GM12878 (cell line): ENCODE measurements around the gene EPN3. TPM values are rescaled to one million over a fixed set of nuclear protein-coding genes. Genes with fewer than 3 reads are reported as not detected.

ENCODE experiments used
- ATAC-seq: fragments of 200-7000 bp; cut with Tn5 transposase; 3 replicates; pipeline ENCODE4 v1.9.1; 2020; ENCODE audit warnings: mild to moderate bottlenecking, moderate library complexity
- BruUV-seq: library from RNA; stranded (reverse); fragments of 400-500 nt; replicated peaks from 2 replicates; lab custom pipeline; 2021; lab: Mats Ljungman, UMichigan
- CTCF ChIA-PET: fragments of 300-600 bp; sonication (Branson Sonifier 250); formaldehyde crosslinking; extraction: SDS; loops from one replicate; lab custom pipeline; 2021; ENCODE audit warnings: inconsistent platforms; lab: Yijun Ruan, JAX
- POLR2A ChIA-PET: fragments of 350-600 bp; formaldehyde crosslinking; extraction: SDS; loops from one replicate; lab custom pipeline; 2021; ENCODE audit warnings: inconsistent platforms; lab: Charles Lee
- RAD21 ChIA-PET: fragments of 300-600 bp; sonication (Branson Sonifier 250); formaldehyde crosslinking; loops from one replicate; lab custom pipeline; 2023; ENCODE audit warnings: antibody characterized with exemption; ENCODE audit not compliant: unreplicated experiment; lab: Charles Lee
- SMC1A ChIA-PET: fragments of 300-600 bp; sonication (Branson Sonifier 250); formaldehyde crosslinking; loops from one replicate; lab custom pipeline; 2023; ENCODE audit not compliant: unreplicated experiment, uncharacterized antibody; lab: Charles Lee
- DNase-seq: peaks from one replicate; pipeline ENCODE4 v3.0.0-alpha.2; 2011; ENCODE audit warnings: low read depth, low spot score
- FAIRE-seq: peaks from 3 replicates; lab custom pipeline; 2011; peaks lifted over from hg19 to GRCh38; lab: Jason Lieb, UNC
- H2AFZ ChIP-seq: 2 replicates; pipeline ENCODE4 v1.6.0; 2011; ENCODE audit warnings: low read depth, low read length, control low read depth; ENCODE audit not compliant: control insufficient read depth
- H3K27ac ChIP-seq: 2 replicates; pipeline ENCODE4 v1.5.1; 2011; ENCODE audit warnings: control low read depth; ENCODE audit not compliant: control insufficient read depth, insufficient read depth
- H3K27me3 ChIP-seq, 2 experiments: replicated peaks in 1 of 2; 2 replicates each; pipeline versions ENCODE4 v1.6.0 to v1.6.1; 2011; ENCODE audit warnings: low read length in 1 of 2; ENCODE audit not compliant: control insufficient read depth in 2 of 2, insufficient read depth in 2 of 2
- H3K36me3 ChIP-seq, 2 experiments: 2 replicates each; pipeline ENCODE4 v1.5.1; 2011; ENCODE audit warnings: low read length in 1 of 2; ENCODE audit not compliant: control insufficient read depth in 2 of 2, insufficient read depth in 2 of 2
- H3K4me1 ChIP-seq: 2 replicates; pipeline ENCODE4 v1.6.1; 2011; ENCODE audit warnings: mild to moderate bottlenecking, low read length, moderate library complexity, mixed read lengths; ENCODE audit not compliant: control insufficient read depth, insufficient read depth
- H3K4me2 ChIP-seq: 2 replicates; pipeline ENCODE4 v1.6.0; 2011; ENCODE audit warnings: control low read depth; ENCODE audit not compliant: control insufficient read depth, insufficient read depth
- H3K4me3 ChIP-seq: fragments of 200-600 bp; sonication (generic); 2 replicates; pipeline ENCODE4 v1.5.1; 2016
- H3K79me2 ChIP-seq: 2 replicates; pipeline ENCODE4 v1.6.0; 2011; ENCODE audit warnings: low read length; ENCODE audit not compliant: control insufficient read depth, insufficient read depth
- H3K9ac ChIP-seq: 2 replicates; pipeline ENCODE4 v1.8.0; 2011; ENCODE audit warnings: low read length, control low read depth, mixed read lengths; ENCODE audit not compliant: control insufficient read depth, insufficient read depth
- H3K9me3 ChIP-seq: replicated peaks from 3 replicates; pipeline ENCODE4 v1.5.1; 2011; ENCODE audit warnings: mild to moderate bottlenecking, low read length; ENCODE audit not compliant: control insufficient read depth, insufficient read depth
- H4K20me1 ChIP-seq: 2 replicates; pipeline ENCODE4 v1.6.0; 2011; ENCODE audit not compliant: control insufficient read depth, insufficient read depth
- CEBPB ChIP-seq, 2 experiments: fragments of 150-350 bp in 1 of 2; IDR thresholded peaks; 2 replicates each; pipeline ENCODE4 v1.6.1; 2012 to 2014; ENCODE audit warnings: low read depth in 2 of 2, low read length in 2 of 2, borderline replicate concordance in 1 of 2, inconsistent platforms in 1 of 2
- EZH2 ChIP-seq: IDR thresholded peaks from 2 replicates; pipeline ENCODE4 v1.6.1; 2012; ENCODE audit warnings: low read depth, mild to moderate bottlenecking, control low read depth, inconsistent platforms, low read length, borderline replicate concordance; ENCODE audit not compliant: control insufficient read depth
- NR2F1 ChIP-seq: fragments of 450-650 bp; conservative IDR thresholded peaks from 2 replicates; pipeline ENCODE4 v1.6.1; 2017; ENCODE audit warnings: mild to moderate bottlenecking
- RBBP5 ChIP-seq: fragments of 200-600 bp; sonication (generic); conservative IDR thresholded peaks from 2 replicates; pipeline ENCODE4 v1.6.1; 2016
- SPI1 ChIP-seq: IDR thresholded peaks from 2 replicates; pipeline ENCODE4 v1.6.1; 2011; ENCODE audit warnings: low read depth, mild to moderate bottlenecking, low read length, moderate library complexity, borderline replicate concordance; ENCODE audit not compliant: insufficient read depth
- SRF ChIP-seq, 2 experiments: IDR thresholded peaks; 2 replicates each; pipeline ENCODE4 v1.6.1; 2011; ENCODE audit warnings: low read depth in 2 of 2, low read length in 2 of 2, mild to moderate bottlenecking in 1 of 2, moderate library complexity in 1 of 2
- USF1 ChIP-seq: IDR thresholded peaks from 2 replicates; pipeline ENCODE4 v1.6.1; 2011; ENCODE audit warnings: borderline replicate concordance, low read depth, mild to moderate bottlenecking, moderate library complexity, mixed read lengths, low read length; ENCODE audit not compliant: insufficient read depth; ENCODE audit errors: extremely low read length
- WRNIP1 ChIP-seq: IDR thresholded peaks from 2 replicates; pipeline ENCODE4 v1.6.1; 2011; ENCODE audit warnings: low read depth, low read length, improper control_type of control experiment, borderline replicate concordance
- WGBS: methylation state at CpG from one replicate; pipeline ENCODE4 v1.1.6; 2016; ENCODE audit warnings: low lambda C conversion rate; ENCODE audit not compliant: insufficient replicate concordance, insufficient coverage; ENCODE audit errors: missing lambda C conversion rate; 5-methylcytosine and 5-hydroxymethylcytosine counted together
- in situ Hi-C: fragments of 300-500 bp; cut with MboI; formaldehyde crosslinking; loops from 9 replicates; pipeline ENCODE4 v1.14.3; 2018; ENCODE audit warnings: mixed read lengths
- intact Hi-C: fragments of 100-400 bp; cut with micrococcal nuclease; formaldehyde crosslinking; loops from one replicate; pipeline ENCODE4 v1.14.2; 2022; ENCODE audit not compliant: unreplicated experiment
- polyA plus RNA-seq, 11 experiments: library from polyadenylated mRNA; depleted of rRNA in 4 of 11; unstranded in 6 of 11; stranded (reverse) in 5 of 11; fragments of >200 nt; fragmentation: Nextera tagmentation in 4 of 11; fragmentation: Illumina TruSeq in 1 of 11; extraction: Ambion mirVana in 4 of 11; extraction: Trizol in 1 of 11; gene quantifications; 1 replicate in 1 of 11; 2 replicates in 10 of 11; pipeline versions ENCODE4 v1.2.1 to v1.2.3, GENCODE V29; 2011 to 2016; ENCODE audit warnings: inconsistent platforms in 2 of 11, missing spikeins in 2 of 11, low read depth in 1 of 11
- total RNA-seq, 4 experiments: library from RNA; depleted of rRNA in 3 of 4; stranded (reverse); fragments of >200 nt in 3 of 4; fragmentation: Illumina TruSeq in 1 of 4; extraction: Trizol in 1 of 4; gene quantifications; 2 replicates each; pipeline versions ENCODE4 v1.2.1 to v1.2.3, GENCODE V29; 2013 to 2021

EPN3 gene
- total and polyA plus RNA-seq, 10 of the 15 experiments (the other 5 are each of a cell fraction or from before 2014, with no cell fraction given) = 0.04 to 0.07 TPM; not detected in 8

GRCh38 chr17:50559674-50560184, 27.2 kb downstream of the EPN3 start:
- Histone ChIP-seq H2AFZ (peak overlapping the region; percentile 29; the same call in 1 of the 2 replicates), H3K4me1 (peaks cover 14% of the 10 kb centered on the region; the same call in 1 of the 2 replicates), H3K36me3 (no peaks in the 10 kb centered on the region), H3K9ac (no peak overlapping the region), H3K79me2 (no peaks in the 10 kb centered on the region), H3K27ac (no peak overlapping the region), H3K9me3 (no peaks in the 10 kb centered on the region), H3K4me2 (peak overlapping the region; percentile 100), H3K4me3 (peak overlapping the region; percentile 72), H4K20me1 (no peaks in the 10 kb centered on the region), H3K27me3 (peaks cover 20 to 23% of the 10 kb centered on the region in 2 experiments)
- BruUV-seq = no TSS peak
- ATAC-seq = peak; percentile 51
- TF ChIP-seq USF1 (peak; percentile 20), SPI1 (no peak), CEBPB (IDR thresholded peaks at IDR 0.05; ENCODE audit: borderline replicate concordance in 1 of 2, low read depth in 2 of 2, low read length in 2 of 2) (no peak), EZH2 (peak; percentile 28; the same call in 1 of the 2 replicates), SRF (IDR thresholded peaks at IDR 0.05; ENCODE audit: low read depth in 2 of 2, low read length in 2 of 2) (no peak), WRNIP1 (no peak), RBBP5 (no peak), NR2F1 (peak; percentile 35; the same call in 1 of the 2 replicates)
- POLR2A ChIA-PET = interaction anchor here (0.5 kb wide), 1 partner anchor 1610 kb away, joined by 3 read pairs; no protein-coding TSS in a partner anchor
- RAD21 ChIA-PET = interaction anchor here (1.2 kb wide), 3 partner anchors 10 to 68 kb away, joined by 3 to 6 read pairs (median 3); no protein-coding TSS in a partner anchor
- WGBS = 16% methylated on average over 24 of the region's 27 CpGs
- intact Hi-C loops = no loop called here
- SMC1A ChIA-PET = no interaction called here
- no peak for DNase-seq
- CTCF ChIA-PET = no interaction called here
- in situ Hi-C loops = no loop called here
- no peak for FAIRE-seq
